Retinal pigment epithelial cell (primary cell): ENCODE data around the gene EIF2AK2.

Experiments used
- DNase-seq: peaks from one replicate; pipeline ENCODE4 v3.0.0-alpha.2; 2010; ENCODE audit warnings: low read depth
- H3K4me3 ChIP-seq: 2 replicates; pipeline ENCODE4 v1.5.1; 2011; ENCODE audit warnings: mild to moderate bottlenecking, low read length, control low read depth, moderate library complexity
- CTCF ChIP-seq: conservative IDR thresholded peaks from 2 replicates; pipeline ENCODE4 v1.5.1; 2011; ENCODE audit warnings: low read depth, low read length, control low read depth, inconsistent platforms

Gene EIF2AK2

GRCh38 chr2:37119157-37119556, 37.6 kb downstream of the EIF2AK2 start:
- H3K4me3 ChIP-seq = no peak overlapping the region
- no peak for DNase-seq
- no peak for TF ChIP-seq CTCF

- DNase-seq = no peak
These were observed 39.2 kb downstream of the EIF2AK2 start for GRCh38 chr2:37117566-37117965.

GRCh38 chr2:37111958-37112357, 44.8 kb downstream of the EIF2AK2 start:
- TF ChIP-seq CTCF = no peak
- no peak overlapping the region for H3K4me3 ChIP-seq
- no peak for DNase-seq

More at GRCh38 chr2:37117566-37117965, 39.2 kb downstream of the EIF2AK2 start:
- H3K4me3 ChIP-seq = no peak overlapping the region
- TF ChIP-seq CTCF = no peak

- TF ChIP-seq CTCF = no peak
- DNase-seq = no peak
- no peak overlapping the region for H3K4me3 ChIP-seq
These were observed 46.2 kb downstream of the EIF2AK2 start for GRCh38 chr2:37110306-37111212.

- DNase-seq = no peak
- H3K4me3 ChIP-seq = no peak overlapping the region
- no peak for TF ChIP-seq CTCF
These were observed 47.3 kb downstream of the EIF2AK2 start for GRCh38 chr2:37109523-37109922.

- no peak for TF ChIP-seq CTCF
- H3K4me3 ChIP-seq = no peak overlapping the region
- DNase-seq = no peak
These were observed 51.6 kb downstream of the EIF2AK2 start for GRCh38 chr2:37105150-37105549.

GRCh38 chr2:37104178-37104577, 52.6 kb downstream of the EIF2AK2 start:
- DNase-seq = no peak
- no peak overlapping the region for H3K4me3 ChIP-seq
- no peak for TF ChIP-seq CTCF
